Measurements from ENCODE around the gene PRIM2. TPM values are rescaled to one million over a fixed set of nuclear protein-coding genes. Genes with fewer than 3 reads are reported as not detected.

The PRIM2 gene
- total RNA-seq, 1 donor from 2014 or later = 16.2 TPM

- Mint-ChIP-seq H3K27ac (ENCODE audit: unreplicated experiment) (no peak overlapping the region), H3K27me3 (ENCODE audit: unreplicated experiment) (no peaks in the 10 kb centered on the region), H3K4me3 (ENCODE audit: unreplicated experiment) (no peak overlapping the region), H3K36me3 (ENCODE audit: low read depth, unreplicated experiment) (no peaks in the 10 kb centered on the region), H3K9me3 (ENCODE audit: unreplicated experiment) (no peaks in the 10 kb centered on the region), H3K4me1 (ENCODE audit: unreplicated experiment) (peaks cover 5% of the 10 kb centered on the region)
- DNase-seq (ENCODE audit: low spot score) = no peak
- TF ChIP-seq CTCF (IDR thresholded peaks at IDR 0.05; ENCODE audit: unreplicated experiment) = no peak
Observed at GRCh38 chr6:57315111-57315510, 2.3 kb upstream of the PRIM2 start.

- Mint-ChIP-seq H3K4me1 (ENCODE audit: unreplicated experiment) (peaks cover 5% of the 10 kb centered on the region), H3K27me3 (ENCODE audit: unreplicated experiment) (no peaks in the 10 kb centered on the region), H3K27ac (ENCODE audit: unreplicated experiment) (no peak overlapping the region), H3K36me3 (ENCODE audit: low read depth, unreplicated experiment) (no peaks in the 10 kb centered on the region), H3K9me3 (ENCODE audit: unreplicated experiment) (no peaks in the 10 kb centered on the region), H3K4me3 (ENCODE audit: unreplicated experiment) (no peak overlapping the region)
- no peak for TF ChIP-seq CTCF (IDR thresholded peaks at IDR 0.05; ENCODE audit: unreplicated experiment)
- no peak for DNase-seq (ENCODE audit: low spot score)
Observed at GRCh38 chr6:57315851-57316250, 1.6 kb upstream of the PRIM2 start.

GRCh38 chr6:57316581-57317059, 810 bp upstream of the PRIM2 start:
- DNase-seq (ENCODE audit: low spot score) = peak; percentile 77
- Mint-ChIP-seq H3K9me3 (ENCODE audit: unreplicated experiment) (no peaks in the 10 kb centered on the region), H3K36me3 (ENCODE audit: low read depth, unreplicated experiment) (no peaks in the 10 kb centered on the region), H3K4me3 (ENCODE audit: unreplicated experiment) (peak overlapping the region; percentile 99), H3K27ac (ENCODE audit: unreplicated experiment) (no peak overlapping the region), H3K27me3 (ENCODE audit: unreplicated experiment) (no peaks in the 10 kb centered on the region), H3K4me1 (ENCODE audit: unreplicated experiment) (peaks cover 5% of the 10 kb centered on the region)
- TF ChIP-seq CTCF (IDR thresholded peaks at IDR 0.05; ENCODE audit: unreplicated experiment) = peak; percentile 60

- DNase-seq (ENCODE audit: low spot score) = no peak
- Mint-ChIP-seq H3K9me3 (ENCODE audit: unreplicated experiment) (no peaks in the 10 kb centered on the region), H3K27me3 (ENCODE audit: unreplicated experiment) (no peaks in the 10 kb centered on the region), H3K4me3 (ENCODE audit: unreplicated experiment) (no peak overlapping the region), H3K36me3 (ENCODE audit: low read depth, unreplicated experiment) (peaks cover 24% of the 10 kb centered on the region), H3K4me1 (ENCODE audit: unreplicated experiment) (no peaks in the 10 kb centered on the region), H3K27ac (ENCODE audit: unreplicated experiment) (no peak overlapping the region)
- peak; percentile 56 for TF ChIP-seq CTCF (IDR thresholded peaks at IDR 0.05; ENCODE audit: unreplicated experiment)
Observed at GRCh38 chr6:57324538-57324937, 7.1 kb downstream of the PRIM2 start.

- no peak for DNase-seq (ENCODE audit: low spot score)
- no peaks in the 10 kb centered on the region for H3K4me1 Mint-ChIP-seq (ENCODE audit: unreplicated experiment)
- H3K36me3 Mint-ChIP-seq (ENCODE audit: low read depth, unreplicated experiment) = peaks cover 43% of the 10 kb centered on the region
- no peak overlapping the region for H3K27ac Mint-ChIP-seq (ENCODE audit: unreplicated experiment)
- H3K9me3 Mint-ChIP-seq (ENCODE audit: unreplicated experiment) = no peaks in the 10 kb centered on the region
- H3K4me3 Mint-ChIP-seq (ENCODE audit: unreplicated experiment) = peak overlapping the region; percentile 48
- no peak for TF ChIP-seq CTCF (IDR thresholded peaks at IDR 0.05; ENCODE audit: unreplicated experiment)
- H3K27me3 Mint-ChIP-seq (ENCODE audit: unreplicated experiment) = no peaks in the 10 kb centered on the region
Observed at GRCh38 chr6:57327311-57327710, 9.9 kb downstream of the PRIM2 start.
